ENCODE results near the gene TTC36. TPM values are rescaled to one million over a fixed set of nuclear protein-coding genes. Genes with fewer than 3 reads are reported as not detected.
"Not testable (repeated sequence)": the region's sequence is repeated elsewhere in the genome, so short reads cannot be mapped to it uniquely, and the experiment has no call there.

The TTC36 gene
- total RNA-seq, 1 experiment from 2014 or later: 1.6 TPM

- Histone ChIP-seq H3K27me3 (ENCODE audit: insufficient read depth, low read length) (no peaks in the 10 kb centered on the region), H3T11ph (ENCODE audit: low read length) (no peak overlapping the region), H3K9ac (ENCODE audit: extremely low read depth, insufficient read length, low read length) (no peak overlapping the region), H2AFZ (ENCODE audit: low read length) (no peak overlapping the region), H3K23me2 (ENCODE audit: insufficient read length, low read depth, low read length, poor library complexity, severe bottlenecking) (peaks cover 7% of the 10 kb centered on the region), H4K8ac (replicated peaks; ENCODE audit: insufficient read length, low read depth, low read length) (no peak overlapping the region), H3K56ac (ENCODE audit: insufficient read length, low read depth, low read length) (no peak overlapping the region), H2BK15ac (ENCODE audit: low read depth, low read length) (no peak overlapping the region), H4K5ac (ENCODE audit: insufficient read length, low read depth, low read length) (no peak overlapping the region), H2BK120ac (ENCODE audit: low read depth, low read length, poor library complexity, severe bottlenecking) (no peak overlapping the region), H3K79me1 (ENCODE audit: insufficient read depth, low read depth, low read length, poor library complexity, severe bottlenecking) (peaks cover 8% of the 10 kb centered on the region), H3K18ac (ENCODE audit: insufficient read length, low read depth, low read length) (no peak overlapping the region), H3K4me1 (ENCODE audit: insufficient read depth, low read length) (no peaks in the 10 kb centered on the region), H3K14ac (ENCODE audit: insufficient read depth, low read length) (no peak overlapping the region), H3K27ac (ENCODE audit: insufficient read length, low read depth, low read length) (no peak overlapping the region), H4K91ac (ENCODE audit: insufficient read length, low read depth, low read length) (no peak overlapping the region), H3K23ac (ENCODE audit: insufficient read length, low read depth, low read length) (no peak overlapping the region), H3K79me2 (ENCODE audit: insufficient read depth, low read length) (peaks cover 19% of the 10 kb centered on the region; the same call in 1 of the 2 replicates), H4K20me1 (ENCODE audit: control insufficient read depth, insufficient read depth, insufficient read length) (no peaks in the 10 kb centered on the region), H3K4ac (ENCODE audit: low read depth, low read length) (no peak overlapping the region), H3K9me3 (ENCODE audit: control insufficient read depth, low read depth, low read length) (no peaks in the 10 kb centered on the region), H2AK5ac (ENCODE audit: insufficient read length, low read length) (no peak overlapping the region), H2BK5ac (ENCODE audit: insufficient read length, low read length) (no peak overlapping the region), H2BK20ac (ENCODE audit: low read depth, low read length, poor library complexity, severe bottlenecking) (no peak overlapping the region), H2BK12ac (ENCODE audit: insufficient read length, low read depth, low read length) (no peak overlapping the region), H3K4me2 (ENCODE audit: insufficient read depth, insufficient read length, low read length) (no peak overlapping the region)
- peak overlapping the region; percentile 12 to 69; a peak in 1 of 5 replicates for H3K4me3 Mint-ChIP-seq
- no peaks in the 10 kb centered on the region for H3K9me3 Mint-ChIP-seq
- DNase-seq: no peak
- peaks cover 0 to 6% (median 0%) of the 10 kb centered on the region in 3 experiments; a peak in 2 of 7 replicates for H3K36me3 Mint-ChIP-seq (ENCODE audit: insufficient read depth in 1 of 3, low read depth in 3 of 3)
- peaks cover 2% of the 10 kb centered on the region for H3K27me3 Mint-ChIP-seq (ENCODE audit: low read depth)
- no peak for TF ChIP-seq CTCF (conservative IDR thresholded peaks at IDR 0.05)
- peaks cover 16 to 20% of the 10 kb centered on the region in 2 experiments for H3K4me1 Mint-ChIP-seq
- no CpG with 5 or more reads among the region's 7 CpGs for WGBS (ENCODE audit: extremely low coverage, insufficient read length, low lambda C conversion rate)
- H3K27ac Mint-ChIP-seq: peak overlapping the region in 1 of 3 experiments; percentile 40; a peak in 1 of 7 replicates
Observed at GRCh38 chr11:118574636-118575035, 47.4 kb downstream of the TTC36 start.

- not testable (repeated sequence) for H3T11ph ChIP-seq (ENCODE audit: low read length); H2BK5ac ChIP-seq (ENCODE audit: insufficient read length, low read length); H4K5ac ChIP-seq (ENCODE audit: insufficient read length, low read depth, low read length); H3K9me3 Mint-ChIP-seq; H3K4me3 Mint-ChIP-seq; H3K23me2 ChIP-seq (ENCODE audit: insufficient read length, low read depth, low read length, poor library complexity, severe bottlenecking); H4K91ac ChIP-seq (ENCODE audit: insufficient read length, low read depth, low read length); H3K27ac ChIP-seq (ENCODE audit: insufficient read length, low read depth, low read length); H3K9ac ChIP-seq (ENCODE audit: extremely low read depth, insufficient read length, low read length); H3K14ac ChIP-seq (ENCODE audit: insufficient read depth, low read length); H3K56ac ChIP-seq (ENCODE audit: insufficient read length, low read depth, low read length); H3K4me1 ChIP-seq (ENCODE audit: insufficient read depth, low read length); H2AFZ ChIP-seq (ENCODE audit: low read length); H3K79me1 ChIP-seq (ENCODE audit: insufficient read depth, low read depth, low read length, poor library complexity, severe bottlenecking); H4K20me1 ChIP-seq (ENCODE audit: control insufficient read depth, insufficient read depth, insufficient read length); H2BK12ac ChIP-seq (ENCODE audit: insufficient read length, low read depth, low read length); H3K4ac ChIP-seq (ENCODE audit: low read depth, low read length); H3K27ac Mint-ChIP-seq; H4K8ac ChIP-seq (replicated peaks; ENCODE audit: insufficient read length, low read depth, low read length); DNase-seq; H2BK120ac ChIP-seq (ENCODE audit: low read depth, low read length, poor library complexity, severe bottlenecking); H3K18ac ChIP-seq (ENCODE audit: insufficient read length, low read depth, low read length); H2AK5ac ChIP-seq (ENCODE audit: insufficient read length, low read length); H3K27me3 Mint-ChIP-seq (ENCODE audit: low read depth); H2BK15ac ChIP-seq (ENCODE audit: low read depth, low read length); H3K23ac ChIP-seq (ENCODE audit: insufficient read length, low read depth, low read length); H3K27me3 ChIP-seq (ENCODE audit: insufficient read depth, low read length); H2BK20ac ChIP-seq (ENCODE audit: low read depth, low read length, poor library complexity, severe bottlenecking); H3K4me2 ChIP-seq (ENCODE audit: insufficient read depth, insufficient read length, low read length); H3K9me3 ChIP-seq (ENCODE audit: control insufficient read depth, low read depth, low read length)
- Mint-ChIP-seq H3K4me1 (peaks cover 13 to 16% of the 10 kb centered on the region in 2 experiments), H3K36me3 (ENCODE audit: insufficient read depth in 1 of 3, low read depth in 3 of 3) (peaks cover 4 to 18% (median 7%) of the 10 kb centered on the region in 3 experiments; a peak in 6 of 7 replicates)
- peaks cover 13% of the 10 kb centered on the region; the same call in 1 of the 2 replicates for H3K79me2 ChIP-seq (ENCODE audit: insufficient read depth, low read length)
Observed at GRCh38 chr11:118577995-118578394, 50.7 kb downstream of the TTC36 start.
